ENCODE data around the gene CCL13.

DNA sequence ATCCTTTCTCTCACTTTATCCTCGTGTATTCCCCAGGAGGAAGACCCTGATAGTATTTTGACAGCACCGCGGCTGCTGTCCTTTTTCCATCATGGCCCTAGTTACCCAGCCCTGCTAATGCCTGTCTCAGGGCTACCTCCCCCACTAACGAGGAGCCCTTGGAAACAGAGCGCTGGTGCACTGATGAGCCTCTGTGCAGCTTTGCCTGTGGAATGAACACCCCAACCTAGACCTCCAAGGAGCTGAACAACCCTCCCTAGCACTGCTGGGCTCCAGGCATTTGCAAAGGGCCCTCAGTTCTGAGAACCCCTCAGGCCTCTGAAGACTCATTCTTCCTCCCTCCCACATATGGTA lies 30.0 kb downstream of the CCL13 start:
- TF ChIP-seq POLR2A (IDR thresholded peaks at IDR 0.05; ENCODE audit: extremely low read depth, insufficient read length) (no peak), CTCF (IDR thresholded peaks at IDR 0.05; ENCODE audit: low read depth, low read length) (no peak), MYC (IDR thresholded peaks at IDR 0.05; ENCODE audit: low read depth, low read length) (no peak)
